Thymus (tissue), 11 donors: ENCODE results near the gene NRK. TPM values are rescaled to one million over a fixed set of nuclear protein-coding genes. Genes with fewer than 3 reads are reported as not detected.
"Not testable (repeated sequence)": the region's sequence is repeated elsewhere in the genome, so short reads cannot be mapped to it uniquely, and the experiment has no call there.

ENCODE experiments used
- DNase-seq, 9 donors: peaks; one replicate each; pipeline ENCODE4 v3.0.0-alpha.2; 2013; ENCODE audit warnings: low spot score in 9 of 9, low read depth in 6 of 9, missing footprints in 1 of 9
- H3K27ac ChIP-seq, 2 donors: one replicate each; pipeline ENCODE4 v1.5.1; 2013; ENCODE audit warnings: control low read depth in 1 of 2, low read depth in 1 of 2, low read length in 1 of 2, mild to moderate bottlenecking in 1 of 2, moderate library complexity in 1 of 2
- H3K27me3 ChIP-seq, 2 donors: one replicate each; pipeline ENCODE4 v1.5.1; 2013; ENCODE audit warnings: low read length in 1 of 2; ENCODE audit not compliant: control insufficient read depth in 2 of 2, insufficient read depth in 1 of 2
- H3K36me3 ChIP-seq, 2 donors: one replicate each; pipeline ENCODE4 v1.5.1; 2013; ENCODE audit warnings: low read length in 1 of 2, mild to moderate bottlenecking in 1 of 2, moderate library complexity in 1 of 2; ENCODE audit not compliant: control insufficient read depth in 2 of 2, insufficient read depth in 2 of 2
- H3K4me1 ChIP-seq, 2 donors: one replicate each; pipeline ENCODE4 v1.5.1; 2013; ENCODE audit warnings: low read length in 2 of 2; ENCODE audit not compliant: control insufficient read depth in 2 of 2, insufficient read depth in 2 of 2
- H3K4me3 ChIP-seq, 2 donors: one replicate each; pipeline ENCODE4 v1.5.1; 2013; ENCODE audit warnings: low read length in 2 of 2, control low read depth in 1 of 2, mild to moderate bottlenecking in 1 of 2
- H3K9me3 ChIP-seq, 2 donors: one replicate each; pipeline ENCODE4 v1.5.1; 2013; ENCODE audit warnings: low read length in 1 of 2, mild to moderate bottlenecking in 1 of 2; ENCODE audit not compliant: control insufficient read depth in 2 of 2, insufficient read depth in 1 of 2
- WGBS: extraction: QIAGEN DNeasy Blood & Tissue Kit; methylation state at CpG from one replicate; pipeline ENCODE4 v1.1.7; 2013; 5-methylcytosine and 5-hydroxymethylcytosine counted together
- polyA plus RNA-seq: library from polyadenylated mRNA; stranded (reverse); fragments of 200-250 nt; gene quantifications from one replicate; pipeline ENCODE4 v1.2.3, GENCODE V29; 2013
- total RNA-seq: library from RNA; stranded (reverse); fragments of 120-200 nt; gene quantifications from one replicate; pipeline ENCODE4 v1.2.4, GENCODE V29; 2013
- donor health status: healthy.

Gene NRK
- total and polyA plus RNA-seq, 2 donors: 0.09 to 2.6 TPM

GRCh38 chrX:105820247-105820646 is 2.1 kb upstream of the NRK start:
- peaks cover 0 to 26% of the 10 kb centered on the region in 2 donors for H3K27me3 ChIP-seq
- no peak overlapping the region for H3K4me3 ChIP-seq
- H3K9me3 ChIP-seq: no peaks in the 10 kb centered on the region
- H3K27ac ChIP-seq: no peak overlapping the region
- 46% methylated on average over 7 of the region's 7 CpGs for WGBS
- no peaks in the 10 kb centered on the region for H3K36me3 ChIP-seq
- no peak for DNase-seq
- H3K4me1 ChIP-seq: no peaks in the 10 kb centered on the region

GRCh38 chrX:105821471-105822121 is 743 bp upstream of the NRK start:
- no peak overlapping the region for H3K4me3 ChIP-seq
- DNase-seq: no peak
- no peaks in the 10 kb centered on the region for H3K9me3 ChIP-seq
- no peak overlapping the region for H3K27ac ChIP-seq
- H3K4me1 ChIP-seq: no peaks in the 10 kb centered on the region
- 5% methylated on average over 28 of the region's 28 CpGs for WGBS
- H3K27me3 ChIP-seq: peaks cover 0 to 26% of the 10 kb centered on the region in 2 donors
- no peaks in the 10 kb centered on the region for H3K36me3 ChIP-seq

GRCh38 chrX:105823092-105823455 is 735 bp downstream of the NRK start:
- no peak overlapping the region for H3K4me3 ChIP-seq
- no peak for DNase-seq
- WGBS: 11% methylated on average over 17 of the region's 17 CpGs

GRCh38 chrX:105829011-105829410 is 6.7 kb downstream of the NRK start:
- no peaks in the 10 kb centered on the region for H3K36me3 ChIP-seq
- H3K27me3 ChIP-seq: no peaks in the 10 kb centered on the region
- H3K9me3 ChIP-seq: no peaks in the 10 kb centered on the region
- H3K4me3 ChIP-seq: no peak overlapping the region
- no peak for DNase-seq
- no peaks in the 10 kb centered on the region for H3K4me1 ChIP-seq
- WGBS: 83% methylated on average over 1 of the region's 1 CpG
- H3K27ac ChIP-seq: no peak overlapping the region

More at GRCh38 chrX:105823092-105823455, 735 bp downstream of the NRK start:
- peaks cover 0 to 26% of the 10 kb centered on the region in 2 donors for H3K27me3 ChIP-seq
- H3K36me3 ChIP-seq: no peaks in the 10 kb centered on the region
- H3K4me1 ChIP-seq: no peaks in the 10 kb centered on the region
- H3K27ac ChIP-seq: no peak overlapping the region
- no peaks in the 10 kb centered on the region for H3K9me3 ChIP-seq

DNA sequence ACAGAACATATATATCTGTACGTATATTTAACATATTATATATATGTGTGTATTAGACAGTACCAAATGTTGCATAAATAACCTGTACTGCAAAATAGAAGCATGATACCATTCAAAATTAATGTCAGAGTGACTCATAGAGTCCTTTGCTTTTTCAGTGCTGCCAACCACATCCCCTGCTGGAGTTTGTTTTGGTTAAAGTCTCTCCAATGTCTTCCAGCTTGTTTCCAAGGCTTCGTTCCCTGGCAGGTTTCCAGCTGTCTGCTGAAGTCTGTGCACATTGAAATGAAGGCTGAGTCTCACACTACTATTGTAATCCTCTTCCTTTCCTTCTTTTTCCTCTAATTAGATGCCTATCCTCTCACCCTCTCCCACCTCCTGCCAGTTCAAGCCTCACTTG is 14.9 kb downstream of the NRK start:
- H3K27ac ChIP-seq: no peak overlapping the region
- no peaks in the 10 kb centered on the region for H3K27me3 ChIP-seq
- no peaks in the 10 kb centered on the region for H3K4me1 ChIP-seq
- DNase-seq: no peak
- no peaks in the 10 kb centered on the region for H3K36me3 ChIP-seq
- no peaks in the 10 kb centered on the region for H3K9me3 ChIP-seq
- 68% methylated on average over 2 of the region's 2 CpGs for WGBS
- no peak overlapping the region for H3K4me3 ChIP-seq

GRCh38 chrX:105845631-105846030 is 23.3 kb downstream of the NRK start:
- 48% methylated on average over 2 of the region's 2 CpGs for WGBS
- Histone ChIP-seq H3K4me3 (no peak overlapping the region), H3K9me3 (no peaks in the 10 kb centered on the region), H3K4me1 (no peaks in the 10 kb centered on the region), H3K27ac (no peak overlapping the region), H3K27me3 (no peaks in the 10 kb centered on the region), H3K36me3 (no peaks in the 10 kb centered on the region)
- no peak for DNase-seq

DNA sequence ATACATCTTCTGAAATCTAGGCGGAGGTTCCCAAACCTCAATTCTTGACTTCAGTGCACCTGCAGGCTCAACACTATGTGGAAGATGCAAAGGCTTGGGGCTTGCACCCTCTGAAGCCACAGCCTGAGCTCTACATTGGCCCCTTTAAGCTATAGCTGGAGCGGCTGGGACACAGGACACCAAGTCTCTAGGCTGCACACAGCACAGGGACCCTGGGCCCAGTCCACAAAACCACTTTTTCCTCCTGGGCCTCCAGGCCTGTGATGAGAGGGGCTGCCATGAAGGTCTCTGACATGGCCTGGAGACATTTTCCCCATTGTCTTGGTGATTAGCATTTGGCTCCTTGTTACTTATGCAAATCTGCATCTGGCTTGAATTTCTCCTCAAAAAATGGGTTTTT is 27.8 kb downstream of the NRK start:
- not testable (repeated sequence) for H3K9me3 ChIP-seq, DNase-seq, H3K4me3 ChIP-seq, H3K36me3 ChIP-seq, H3K27me3 ChIP-seq, H3K27ac ChIP-seq, H3K4me1 ChIP-seq
- 98% methylated on average over 2 of the region's 2 CpGs for WGBS

DNA sequence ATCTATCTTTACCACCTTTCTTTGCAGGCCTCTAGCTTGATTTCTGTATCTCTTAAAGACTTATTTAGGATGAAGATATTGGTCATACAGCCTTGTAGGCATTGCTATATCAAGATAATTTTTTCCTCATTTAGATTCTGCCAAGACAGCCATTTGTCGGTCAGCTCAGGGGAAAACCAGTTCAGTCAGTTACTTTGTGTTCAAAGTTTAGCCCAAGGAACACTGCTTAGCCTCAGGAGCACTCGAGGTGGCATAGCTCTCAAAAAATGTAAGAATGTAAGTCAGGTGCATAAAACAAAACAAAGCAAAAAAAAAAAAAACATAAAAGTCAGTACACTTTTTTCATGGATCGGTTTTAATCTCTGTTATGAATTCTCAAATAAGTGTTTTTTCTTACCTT is 43.4 kb downstream of the NRK start:
- Histone ChIP-seq H3K9me3 (no peaks in the 10 kb centered on the region), H3K4me1 (no peaks in the 10 kb centered on the region), H3K27me3 (no peaks in the 10 kb centered on the region), H3K4me3 (no peak overlapping the region), H3K36me3 (no peaks in the 10 kb centered on the region), H3K27ac (no peak overlapping the region)
- no peak for DNase-seq
- 79% methylated on average over 3 of the region's 3 CpGs for WGBS

DNA sequence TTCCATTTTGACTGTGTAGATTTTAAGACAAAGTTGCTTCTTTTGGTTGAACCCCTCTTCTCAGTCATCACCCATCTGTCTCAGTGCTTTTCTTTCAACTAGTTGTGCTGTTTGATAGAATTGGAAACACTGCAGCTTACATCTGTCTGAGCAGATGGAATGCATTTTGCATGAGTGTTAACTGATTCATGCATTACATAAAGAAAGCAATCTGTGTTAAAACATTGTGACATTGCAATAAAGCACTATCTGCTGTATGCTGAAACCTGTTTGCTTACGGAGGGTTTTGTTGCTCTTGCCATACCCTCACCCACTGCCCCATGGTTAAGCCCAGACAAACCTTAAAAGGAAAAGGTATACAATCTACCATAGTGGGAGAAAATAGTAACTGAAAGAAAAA is 47.4 kb downstream of the NRK start:
- Histone ChIP-seq H3K9me3 (no peaks in the 10 kb centered on the region), H3K4me3 (no peak overlapping the region), H3K27ac (no peak overlapping the region), H3K4me1 (no peaks in the 10 kb centered on the region), H3K27me3 (no peaks in the 10 kb centered on the region), H3K36me3 (no peaks in the 10 kb centered on the region)
- no peak for DNase-seq
- WGBS: 91% methylated on average over 1 of the region's 1 CpG

- 85% methylated on average over 3 of the region's 3 CpGs for WGBS
- no peaks in the 10 kb centered on the region for H3K27me3 ChIP-seq
- H3K4me3 ChIP-seq: no peak overlapping the region
- DNase-seq: no peak
- H3K9me3 ChIP-seq: no peaks in the 10 kb centered on the region
- no peak overlapping the region for H3K27ac ChIP-seq
- H3K4me1 ChIP-seq: no peaks in the 10 kb centered on the region
- no peaks in the 10 kb centered on the region for H3K36me3 ChIP-seq
Measured at GRCh38 chrX:105870445-105870844, 48.1 kb downstream of the NRK start.
